K562 (cell line): ENCODE results near the gene TMEM270. TPM values are rescaled to one million over a fixed set of nuclear protein-coding genes. Genes with fewer than 3 reads are reported as not detected.

ENCODE experiments used
- CBX3 ChIP-seq, 2 experiments: IDR thresholded peaks; 1 replicate in 1 of 2; 2 replicates in 1 of 2; pipeline ENCODE4 v1.6.1; 2012; ENCODE audit warnings: inconsistent platforms in 2 of 2, low read length in 2 of 2, borderline replicate concordance in 1 of 2, control low read depth in 1 of 2
- CTBP1 ChIP-seq: fragments of 450-650 bp; IDR thresholded peaks from 2 replicates; pipeline ENCODE4 v1.6.1; 2016; ENCODE audit warnings: borderline replicate concordance
- DIDO1 ChIP-seq: fragments of 450-650 bp; IDR thresholded peaks from 2 replicates; pipeline ENCODE4 v1.6.1; 2016; ENCODE audit warnings: low read depth, missing biosample characterization, missing genetic modification characterization
- ELF4 ChIP-seq: fragments of 450-650 bp; formaldehyde crosslinking; IDR thresholded peaks from 2 replicates; pipeline ENCODE4 v1.4.0; 2022; ENCODE audit warnings: missing genetic modification characterization
- HDAC1 ChIP-seq, 2 experiments: fragments of 450-650 bp; IDR thresholded peaks; 2 replicates each; pipeline ENCODE4 v1.6.1; 2016 to 2017; ENCODE audit warnings: inconsistent platforms in 1 of 2, mild to moderate bottlenecking in 1 of 2, moderate library complexity in 1 of 2
- HDGF ChIP-seq: fragments of 450-650 bp; IDR thresholded peaks from 2 replicates; pipeline ENCODE4 v1.6.1; 2016
- KDM1A ChIP-seq, 2 experiments: fragments of 450-650 bp; IDR thresholded peaks; 2 replicates each; pipeline ENCODE4 v1.6.1; 2016; ENCODE audit warnings: mild to moderate bottlenecking in 2 of 2
- KLF10 ChIP-seq: fragments of 250-450 bp; sonication (Bioruptor Pico); IDR thresholded peaks from 2 replicates; pipeline ENCODE4 v1.6.1; 2021; ENCODE audit warnings: matching md5 sums
- KLF16 ChIP-seq: IDR thresholded peaks from 2 replicates; pipeline ENCODE4 v1.6.1; 2016; ENCODE audit warnings: antibody characterized with exemption
- MAZ ChIP-seq, 2 experiments: fragments of 450-650 bp in 1 of 2; sonication (generic) in 1 of 2; formaldehyde crosslinking; IDR thresholded peaks in 1 of 2; conservative IDR thresholded peaks in 1 of 2; 2 replicates each; pipeline versions ENCODE4 v1.4.0 to v1.5.0; 2020; ENCODE audit warnings: mild to moderate bottlenecking in 1 of 2, missing genetic modification reagents in 1 of 2
- MECOM ChIP-seq: fragments of 250-450 bp; sonication (Bioruptor Pico); IDR thresholded peaks from 2 replicates; pipeline ENCODE4 v1.8.0; 2022; ENCODE audit warnings: inconsistent platforms
- MGA ChIP-seq: fragments of 450-650 bp; IDR thresholded peaks from 2 replicates; pipeline ENCODE4 v1.6.1; 2016; ENCODE audit warnings: mild to moderate bottlenecking, moderate library complexity
- MYC ChIP-seq, 2 experiments: fragments of 250-450 bp in 1 of 2; sonication (Bioruptor Pico) in 1 of 2; IDR thresholded peaks; 2 replicates each; pipeline versions ENCODE4 v1.5.1 to v1.6.1; 2012 to 2021; ENCODE audit warnings: low read depth in 2 of 2, borderline replicate concordance in 1 of 2, improper control_type of control experiment in 1 of 2, low read length in 1 of 2, mild to moderate bottlenecking in 1 of 2, moderate library complexity in 1 of 2
- NFYB ChIP-seq: IDR thresholded peaks from 2 replicates; pipeline ENCODE4 v1.6.1; 2011; ENCODE audit warnings: mild to moderate bottlenecking, moderate library complexity; ENCODE audit not compliant: insufficient read length; ENCODE audit errors: extremely low read depth
- SMARCB1 ChIP-seq: IDR thresholded peaks from 2 replicates; pipeline ENCODE4 v1.6.1; 2011; ENCODE audit warnings: improper control_type of control experiment, low read depth; ENCODE audit not compliant: insufficient read length
- SRSF7 ChIP-seq: fragments of 200-400 bp; formaldehyde crosslinking; optimal IDR thresholded peaks from 2 replicates; pipeline ENCODE3; 2017; ENCODE audit warnings: mild to moderate bottlenecking, low read depth, low read length
- ZNF408 ChIP-seq: fragments of 250-450 bp; sonication (Bioruptor Pico); IDR thresholded peaks from 2 replicates; pipeline ENCODE4 v1.4.0; 2020; ENCODE audit warnings: low read depth, mild to moderate bottlenecking, moderate library complexity
- polyA plus RNA-seq, 8 experiments: library from polyadenylated mRNA; depleted of rRNA in 4 of 8; stranded (reverse) in 5 of 8; unstranded in 3 of 8; fragments of >200 nt; fragmentation: Nextera tagmentation in 2 of 8; fragmentation: Illumina TruSeq in 1 of 8; extraction: Ambion mirVana in 2 of 8; extraction: Trizol in 1 of 8; gene quantifications; 2 replicates each; pipeline versions ENCODE4 v1.2.1 to v1.2.3, GENCODE V29; 2011 to 2014; ENCODE audit warnings: inconsistent platforms in 1 of 8, missing spikeins in 1 of 8
- total RNA-seq, 7 experiments: library from RNA; depleted of rRNA in 6 of 7; stranded (reverse); fragments of >200 nt in 6 of 7; fragmentation: Illumina TruSeq in 2 of 7; extraction: Trizol in 2 of 7; gene quantifications; 2 replicates each; pipeline versions ENCODE4 v1.2.1 to v1.2.3, GENCODE V29; 2011 to 2021; ENCODE audit warnings: low replicate concordance in 1 of 7

Gene TMEM270
- total and polyA plus RNA-seq, 9 of the 15 experiments (the other 6 are each of a cell fraction or from before 2014, with no cell fraction given): not detected

- TF ChIP-seq MGA (peak; percentile 61; the same call in 1 of the 2 replicates), SMARCB1 (no peak), MYC (IDR thresholded peaks at IDR 0.05; ENCODE audit: low read depth, low read length) (0 out of 2 replicates have a peak, but pooled peaks have one; percentile 26), MYC (CRISPR knock-in tag; IDR thresholded peaks at IDR 0.05; ENCODE audit: borderline replicate concordance, low read depth) (no peak), MECOM (no peak), ZNF408 (no peak), KDM1A (IDR thresholded peaks at IDR 0.05) (no peak), CBX3 (IDR thresholded peaks at IDR 0.05; ENCODE audit: borderline replicate concordance in 1 of 2, low read length in 2 of 2) (no peak), DIDO1 (no peak), KLF16 (no peak), HDAC1 (IDR thresholded peaks at IDR 0.05) (no peak; a peak in 1 of 4 replicates), NFYB (peak; percentile 69), HDGF (0 out of 2 replicates have a peak, but pooled peaks have one; percentile 25), CTBP1 (0 out of 2 replicates have a peak, but pooled peaks have one; percentile 38), MAZ (CRISPR knock-in tag; conservative IDR thresholded peaks at IDR 0.05 in 1 of 2, IDR thresholded peaks at IDR 0.05 in 1 of 2) (0 out of 4 replicates have a peak, but pooled peaks of 1 of the 2 experiments have one; percentile 10), ELF4 (CRISPR knock-in tag) (no peak), SRSF7 (no peak), KLF10 (no peak)
These were observed 18.6 kb upstream of the TMEM270 start, which contains the start of gene METTL27 (continued) for GRCh38 chr7:73842067-73842976.
